ENCODE measurements around the gene FOXL3.
"Not testable (repeated sequence)": the region's sequence is repeated elsewhere in the genome, so short reads cannot be mapped to it uniquely, and the experiment has no call there.

FOXL3 gene

GRCh38 chr7:255721-256361 lies 34.1 kb upstream of the FOXL3 start:
- no peak for DNase-seq

GRCh38 chr7:256461-256940 lies 33.5 kb upstream of the FOXL3 start:
- DNase-seq: no peak

GRCh38 chr7:256981-257646 lies 32.9 kb upstream of the FOXL3 start:
- DNase-seq: no peak

- DNase-seq: no peak
Observed at GRCh38 chr7:257647-257992, 32.4 kb upstream of the FOXL3 start.

- no peak for DNase-seq
Observed at GRCh38 chr7:258476-259190, 31.3 kb upstream of the FOXL3 start.

GRCh38 chr7:259191-259505 lies 30.8 kb upstream of the FOXL3 start:
- no peak for DNase-seq

GRCh38 chr7:259751-260405 lies 30.1 kb upstream of the FOXL3 start:
- DNase-seq: no peak

- no peak for DNase-seq
Observed at GRCh38 chr7:260441-261281, 29.3 kb upstream of the FOXL3 start.

- DNase-seq: no peak
Observed at GRCh38 chr7:261341-262250, 28.4 kb upstream of the FOXL3 start.

- DNase-seq: no peak
Observed at GRCh38 chr7:262251-262572, 27.8 kb upstream of the FOXL3 start.

- DNase-seq: not testable (repeated sequence)
Observed at GRCh38 chr7:262631-263311, 27.2 kb upstream of the FOXL3 start.

- not testable (repeated sequence) for DNase-seq
Observed at GRCh38 chr7:263483-264351, 26.3 kb upstream of the FOXL3 start.

GRCh38 chr7:264541-265191 lies 25.3 kb upstream of the FOXL3 start:
- DNase-seq: no peak

- DNase-seq: no peak
Observed at GRCh38 chr7:265192-265997, 24.6 kb upstream of the FOXL3 start.

GRCh38 chr7:265998-266850 lies 23.7 kb upstream of the FOXL3 start:
- no peak for DNase-seq

- peak; percentile 14 to 43 for DNase-seq
Observed at GRCh38 chr7:266851-267840, 22.8 kb upstream of the FOXL3 start.

GRCh38 chr7:268991-269390 lies 21.0 kb upstream of the FOXL3 start:
- no peak for DNase-seq

All from NCI-H1930 (cell line).